ENCODE measurements around the gene SLC25A14.
A peak's percentile ranks its signal among the peaks of the same experiment; 100 is the strongest.

Gene SLC25A14

GRCh38 chrX:130376077-130376476 lies 36.4 kb downstream of the SLC25A14 start:
- no peak for DNase-seq

GRCh38 chrX:130378024-130378669 lies 38.4 kb downstream of the SLC25A14 start:
- no peak for DNase-seq

DNA sequence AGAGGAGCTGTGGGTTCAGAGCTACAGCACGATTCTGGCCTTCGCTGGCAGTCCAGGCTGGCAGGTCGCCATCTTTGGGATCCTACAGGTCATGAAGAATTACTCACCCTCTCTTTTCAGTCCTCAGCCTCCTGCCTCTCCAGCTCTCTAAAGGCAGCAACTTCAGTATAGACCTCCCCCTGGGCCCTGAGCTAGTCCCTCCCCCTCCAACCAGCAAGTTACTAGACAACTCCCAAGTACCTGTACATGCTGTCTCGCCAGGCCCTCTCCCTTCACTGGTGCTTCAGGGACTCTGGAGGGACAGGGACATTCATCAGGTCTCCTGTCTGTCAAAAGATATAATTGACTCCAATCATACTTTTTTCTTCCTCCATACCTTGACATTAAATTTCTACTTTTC lies 45.8 kb downstream of the SLC25A14 start, which contains the start of gene GPR119:
GPR119 (minus strand) TSS at position 155 of the 400 bp plus-strand sequence. CDS start 227 bp downstream, outside the sequence.
- DNase-seq, result no peak

- DNase-seq, result no peak
These were observed 46.7 kb downstream of the SLC25A14 start for GRCh38 chrX:130386408-130386808.

DNA sequence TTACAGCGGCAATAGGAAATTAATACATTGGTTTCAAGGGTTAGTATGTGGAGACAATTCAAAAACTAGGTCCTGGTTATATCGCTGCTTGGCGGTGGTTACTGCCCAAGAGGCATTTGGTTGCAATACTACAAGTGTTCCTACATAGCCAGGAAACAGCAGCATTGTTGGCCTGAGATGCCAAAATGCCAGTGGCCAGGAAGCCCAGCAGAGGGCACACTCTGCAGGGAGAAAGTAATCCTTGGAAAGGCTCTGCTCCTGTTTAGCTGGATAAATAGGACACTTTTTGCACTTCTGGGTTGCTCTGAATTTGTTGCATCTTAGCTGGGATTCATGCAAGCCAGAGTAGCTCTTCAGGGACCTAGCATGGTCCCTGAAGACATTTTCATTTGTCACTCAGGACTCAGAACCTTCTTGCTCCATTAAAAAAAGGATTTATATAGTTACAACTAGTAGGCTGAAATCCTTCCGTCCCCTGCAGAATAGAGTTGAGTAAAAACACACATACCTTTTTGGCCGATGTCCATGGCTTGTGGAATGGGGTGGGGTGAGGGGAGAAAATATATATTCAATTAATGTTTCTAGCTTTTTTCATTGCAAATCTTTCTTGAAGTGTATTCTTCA lies 53.8 kb downstream of the SLC25A14 start:
- peak; percentile 5 for DNase-seq

- DNase-seq, result no peak
These were observed 55.6 kb downstream of the SLC25A14 start for GRCh38 chrX:130395341-130395740.

- DNase-seq, result peak; percentile 72
These were observed 61.9 kb downstream of the SLC25A14 start, which contains the start of gene RBMX2 for GRCh38 chrX:130401415-130402207. Gene RBMX2 (plus strand): TSS chrX:130401987. CDS start chrX:130402033, 46 bp downstream.

DNA sequence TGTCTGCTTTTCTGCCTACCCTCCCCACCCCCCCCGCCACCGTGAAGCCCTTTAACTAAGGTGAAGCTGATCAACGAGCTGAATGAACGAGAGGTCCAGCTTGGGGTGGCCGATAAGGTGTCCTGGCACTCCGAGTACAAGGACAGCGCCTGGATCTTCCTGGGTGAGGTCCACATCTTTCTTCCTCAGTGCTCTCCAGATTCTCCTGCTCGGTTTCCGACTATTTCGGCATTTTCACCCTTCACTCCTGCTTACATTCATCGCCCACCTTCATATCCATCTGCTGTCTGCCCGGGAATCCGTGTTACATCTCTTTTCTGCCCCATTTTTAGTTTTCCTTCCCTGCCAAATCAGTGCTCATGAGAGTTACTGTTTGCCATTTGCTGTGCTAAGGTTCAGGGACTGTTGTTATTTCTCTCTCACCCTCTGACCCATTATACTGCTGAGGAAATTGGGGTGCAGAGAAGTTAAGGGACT lies 62.5 kb downstream of the SLC25A14 start:
- DNase-seq, result no peak

GRCh38 chrX:130413415-130413814 lies 73.7 kb downstream of the SLC25A14 start:
- no peak for DNase-seq

- DNase-seq, result no peak
These were observed 75.1 kb downstream of the SLC25A14 start for GRCh38 chrX:130414800-130415199.

- DNase-seq, result no peak
These were observed 75.5 kb downstream of the SLC25A14 start for GRCh38 chrX:130415201-130415600.

DNA sequence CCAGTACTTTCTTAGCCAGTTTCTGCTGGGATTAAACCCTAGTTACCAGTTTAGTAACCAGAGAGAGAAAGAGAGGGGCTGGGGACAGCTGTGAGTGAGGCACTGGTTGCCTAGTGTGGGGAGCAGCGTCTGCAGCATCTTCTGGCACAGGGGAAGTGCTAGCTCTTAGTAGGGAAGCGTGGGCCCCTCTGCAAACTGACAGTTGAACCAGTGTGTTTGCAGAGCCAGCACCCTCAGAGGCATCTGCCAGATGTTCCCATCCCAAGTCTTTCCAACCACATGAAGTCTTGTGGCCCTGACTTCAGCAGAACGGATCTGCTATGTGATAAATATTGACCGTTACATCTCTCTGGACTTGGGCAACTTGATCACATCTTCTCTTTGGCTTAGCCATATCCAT lies 77.1 kb downstream of the SLC25A14 start:
- no peak for DNase-seq

DNA sequence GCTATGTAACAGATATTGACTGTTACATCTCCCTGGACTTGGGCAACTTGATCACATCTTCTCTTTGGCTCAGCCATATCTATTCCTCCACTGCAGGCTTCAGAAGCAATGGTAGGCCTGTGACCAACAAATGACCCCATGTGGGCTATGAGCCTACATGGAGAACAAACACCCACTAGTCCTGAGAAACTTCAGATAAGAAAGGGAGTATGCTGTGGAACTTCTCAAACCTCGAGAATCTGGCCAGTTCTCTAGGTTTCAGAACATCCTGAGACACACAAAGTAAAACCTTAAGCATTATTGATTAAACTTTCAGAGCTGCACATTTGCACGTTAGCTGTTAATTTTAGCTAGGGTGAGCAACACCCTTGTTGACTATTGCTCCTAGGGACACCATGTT lies 78.3 kb downstream of the SLC25A14 start:
- no peak for DNase-seq

- no peak for DNase-seq
These were observed 79.0 kb downstream of the SLC25A14 start for GRCh38 chrX:130418740-130419139.

- no peak for DNase-seq
These were observed 79.5 kb downstream of the SLC25A14 start for GRCh38 chrX:130419263-130419662.
